Measurements from ENCODE around the gene TELO2.

The TELO2 gene

DNA sequence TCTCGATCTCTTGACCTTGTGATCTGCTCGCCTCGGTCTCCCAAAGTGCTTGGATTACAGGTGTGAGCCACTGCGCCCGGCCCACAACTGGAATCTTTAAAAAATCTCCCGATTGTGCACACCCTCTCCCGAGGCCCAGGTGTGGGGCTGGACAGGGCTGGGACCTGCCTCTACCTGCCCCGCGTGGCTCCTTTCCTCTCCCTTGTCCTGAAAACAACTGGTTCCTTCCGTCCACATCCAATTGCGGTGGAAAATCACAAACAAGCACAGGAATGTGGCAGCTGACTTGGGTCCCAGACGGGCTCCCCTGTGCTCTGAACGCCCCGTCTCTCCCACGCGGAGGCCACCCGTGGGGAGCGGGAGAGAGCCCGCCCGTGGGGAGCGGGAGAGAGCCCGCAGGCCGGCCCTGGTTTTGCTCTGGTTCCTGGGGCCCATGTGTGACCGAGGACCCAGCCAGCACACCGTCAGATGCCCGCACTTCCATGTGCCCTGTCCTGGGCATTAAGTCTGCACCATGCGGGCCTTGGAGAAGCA lies 37.3 kb downstream of the TELO2 start:
- H3K79me2 ChIP-seq, result no peaks in the 10 kb centered on the region
- TF ChIP-seq, protein P1, sequence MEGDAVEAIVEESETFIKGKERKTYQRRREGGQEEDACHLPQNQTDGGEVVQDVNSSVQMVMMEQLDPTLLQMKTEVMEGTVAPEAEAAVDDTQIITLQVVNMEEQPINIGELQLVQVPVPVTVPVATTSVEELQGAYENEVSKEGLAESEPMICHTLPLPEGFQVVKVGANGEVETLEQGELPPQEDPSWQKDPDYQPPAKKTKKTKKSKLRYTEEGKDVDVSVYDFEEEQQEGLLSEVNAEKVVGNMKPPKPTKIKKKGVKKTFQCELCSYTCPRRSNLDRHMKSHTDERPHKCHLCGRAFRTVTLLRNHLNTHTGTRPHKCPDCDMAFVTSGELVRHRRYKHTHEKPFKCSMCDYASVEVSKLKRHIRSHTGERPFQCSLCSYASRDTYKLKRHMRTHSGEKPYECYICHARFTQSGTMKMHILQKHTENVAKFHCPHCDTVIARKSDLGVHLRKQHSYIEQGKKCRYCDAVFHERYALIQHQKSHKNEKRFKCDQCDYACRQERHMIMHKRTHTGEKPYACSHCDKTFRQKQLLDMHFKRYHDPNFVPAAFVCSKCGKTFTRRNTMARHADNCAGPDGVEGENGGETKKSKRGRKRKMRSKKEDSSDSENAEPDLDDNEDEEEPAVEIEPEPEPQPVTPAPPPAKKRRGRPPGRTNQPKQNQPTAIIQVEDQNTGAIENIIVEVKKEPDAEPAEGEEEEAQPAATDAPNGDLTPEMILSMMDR (IDR thresholded peaks at IDR 0.05), result no peak
- H3K9ac ChIP-seq, result no peak overlapping the region
- H3K27ac ChIP-seq, result peak overlapping the region; percentile 64
- no peaks in the 10 kb centered on the region for H3K27me3 ChIP-seq (ENCODE audit: control insufficient read depth, insufficient read depth, low read length)
- H3K9me3 ChIP-seq (ENCODE audit: control insufficient read depth, low read length), result no peaks in the 10 kb centered on the region
- H3K36me3 ChIP-seq (ENCODE audit: control insufficient read depth, insufficient read depth, low read length), result no peaks in the 10 kb centered on the region
- no peak overlapping the region for H3K4me3 ChIP-seq (ENCODE audit: low read depth, low read length)
- no peaks in the 10 kb centered on the region for H3K4me1 ChIP-seq
- no peak overlapping the region for H3K4me2 ChIP-seq (ENCODE audit: low read length)
- no peak overlapping the region for H2AFZ ChIP-seq

DNA sequence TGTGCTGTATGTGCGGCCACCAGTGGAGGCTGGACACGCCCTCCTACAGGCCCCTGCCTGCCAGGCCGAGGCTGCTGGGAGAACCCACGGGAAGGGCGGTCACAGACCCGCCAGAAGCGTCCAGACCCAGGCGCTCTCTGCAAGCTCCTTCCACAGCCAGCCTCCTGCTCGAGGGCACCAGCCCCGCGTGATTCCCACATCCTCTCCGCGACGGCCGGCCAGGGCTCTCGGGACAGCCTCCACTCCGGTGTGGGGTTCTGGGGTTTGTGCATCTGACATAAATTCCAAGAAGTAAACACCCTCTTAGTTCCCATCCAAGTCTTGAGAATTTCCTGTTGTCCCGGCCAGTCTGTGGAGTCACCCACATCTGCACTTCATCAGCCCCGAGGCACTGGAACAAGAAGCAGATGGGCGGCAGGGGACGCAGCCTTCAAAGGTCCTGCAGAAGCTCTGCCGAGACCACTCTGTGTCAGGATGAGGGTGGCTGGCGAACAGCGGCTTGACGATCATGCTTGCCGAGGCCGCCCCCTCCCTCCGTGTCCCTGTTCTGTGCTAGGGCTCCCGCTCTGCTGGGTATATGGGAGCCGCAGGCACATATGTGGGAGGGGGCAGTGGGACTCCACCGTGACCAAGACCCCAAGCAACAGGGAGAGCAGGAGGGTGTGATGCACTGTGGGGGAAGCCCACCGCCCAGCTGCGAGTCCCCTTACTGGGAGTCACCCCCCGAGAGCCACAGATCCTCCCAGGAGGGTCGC lies 37.9 kb downstream of the TELO2 start:
- Histone ChIP-seq H3K9me3 (ENCODE audit: control insufficient read depth, low read length) (no peaks in the 10 kb centered on the region), H3K79me2 (no peaks in the 10 kb centered on the region), H3K27me3 (ENCODE audit: control insufficient read depth, insufficient read depth, low read length) (no peaks in the 10 kb centered on the region), H3K27ac (peak overlapping the region; percentile 64), H3K4me2 (ENCODE audit: low read length) (peak overlapping the region; percentile 6), H3K9ac (no peak overlapping the region), H3K36me3 (ENCODE audit: control insufficient read depth, insufficient read depth, low read length) (no peaks in the 10 kb centered on the region), H3K4me1 (no peaks in the 10 kb centered on the region), H2AFZ (no peak overlapping the region), H3K4me3 (ENCODE audit: low read depth, low read length) (no peak overlapping the region)
- TF ChIP-seq, protein P1 (IDR thresholded peaks at IDR 0.05), result no peak

DNA sequence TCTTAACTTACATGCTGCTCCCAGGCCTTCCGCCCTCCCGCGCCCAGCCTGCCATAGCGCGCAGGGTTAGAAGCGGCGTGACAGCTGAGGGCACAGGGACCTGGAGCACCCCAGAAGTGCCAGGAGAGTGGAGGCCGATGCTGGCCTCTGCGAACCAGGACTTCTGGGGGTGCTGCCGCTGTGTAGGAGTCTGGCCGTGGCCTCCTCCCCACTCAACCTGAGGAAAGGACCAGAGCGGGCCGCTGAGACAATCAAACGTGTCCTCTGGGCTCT lies 38.4 kb downstream of the TELO2 start:
- Histone ChIP-seq H3K4me1 (no peaks in the 10 kb centered on the region), H3K4me2 (ENCODE audit: low read length) (peak overlapping the region; percentile 6), H3K36me3 (ENCODE audit: control insufficient read depth, insufficient read depth, low read length) (no peaks in the 10 kb centered on the region), H3K4me3 (ENCODE audit: low read depth, low read length) (no peak overlapping the region), H3K79me2 (no peaks in the 10 kb centered on the region), H3K27me3 (ENCODE audit: control insufficient read depth, insufficient read depth, low read length) (no peaks in the 10 kb centered on the region), H3K27ac (peak overlapping the region; percentile 64), H2AFZ (no peak overlapping the region), H3K9me3 (ENCODE audit: control insufficient read depth, low read length) (no peaks in the 10 kb centered on the region), H3K9ac (no peak overlapping the region)
- TF ChIP-seq, protein P1 (IDR thresholded peaks at IDR 0.05), result no peak

DNA sequence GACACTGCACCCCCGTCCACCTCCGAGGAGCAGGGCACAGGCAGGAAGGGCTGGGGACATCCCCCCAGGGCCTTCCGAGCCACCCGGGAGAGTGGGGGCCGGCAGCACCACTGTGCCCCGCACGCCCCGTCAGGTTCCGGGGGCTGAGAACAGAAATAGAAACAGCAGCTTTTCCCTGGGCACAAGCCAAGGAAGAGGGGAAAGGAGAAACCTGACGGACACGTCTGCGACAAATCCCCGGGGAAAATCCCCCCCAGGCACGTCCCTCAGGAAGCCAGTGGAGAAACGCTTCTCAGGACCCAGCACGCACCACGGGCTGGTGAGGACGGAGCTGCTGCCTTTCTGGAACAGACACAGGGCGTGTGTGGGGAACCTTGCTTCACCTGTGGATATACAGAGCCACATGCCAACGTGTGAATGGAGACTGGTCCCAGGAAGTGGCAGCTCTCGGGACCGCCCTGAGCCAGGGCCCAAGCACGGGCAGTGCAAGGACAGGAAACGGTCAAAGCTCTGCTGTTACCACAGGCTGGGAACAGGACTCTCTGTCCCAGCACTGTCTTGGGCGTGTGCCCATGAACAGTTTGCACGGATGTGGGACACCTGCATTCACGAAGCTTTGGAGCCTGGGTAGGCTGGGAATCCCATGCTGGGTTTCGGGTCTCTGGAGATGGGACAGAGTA lies 39.1 kb downstream of the TELO2 start:
- no peak overlapping the region for H3K4me3 ChIP-seq (ENCODE audit: low read depth, low read length)
- H3K27me3 ChIP-seq (ENCODE audit: control insufficient read depth, insufficient read depth, low read length), result no peaks in the 10 kb centered on the region
- no peaks in the 10 kb centered on the region for H3K9me3 ChIP-seq (ENCODE audit: control insufficient read depth, low read length)
- no peak overlapping the region for H3K9ac ChIP-seq
- H3K79me2 ChIP-seq, result no peaks in the 10 kb centered on the region
- TF ChIP-seq, protein P1 (IDR thresholded peaks at IDR 0.05), result no peak
- no peaks in the 10 kb centered on the region for H3K36me3 ChIP-seq (ENCODE audit: control insufficient read depth, insufficient read depth, low read length)
- peak overlapping the region; percentile 64 for H3K27ac ChIP-seq
- H3K4me1 ChIP-seq, result no peaks in the 10 kb centered on the region
- H3K4me2 ChIP-seq (ENCODE audit: low read length), result no peak overlapping the region
- H2AFZ ChIP-seq, result no peak overlapping the region

All from parathyroid adenoma (tissue), 2 donors.